ENCODE data around the gene AFF3. TPM values are rescaled to one million over a fixed set of nuclear protein-coding genes. Genes with fewer than 3 reads are reported as not detected.

Gene AFF3
- total RNA-seq, 1 donor from 2014 or later, result not detected

GRCh38 chr2:99572373-99573164, 569.8 kb downstream of the AFF3 start:
- DNase-seq, result no peak

DNA sequence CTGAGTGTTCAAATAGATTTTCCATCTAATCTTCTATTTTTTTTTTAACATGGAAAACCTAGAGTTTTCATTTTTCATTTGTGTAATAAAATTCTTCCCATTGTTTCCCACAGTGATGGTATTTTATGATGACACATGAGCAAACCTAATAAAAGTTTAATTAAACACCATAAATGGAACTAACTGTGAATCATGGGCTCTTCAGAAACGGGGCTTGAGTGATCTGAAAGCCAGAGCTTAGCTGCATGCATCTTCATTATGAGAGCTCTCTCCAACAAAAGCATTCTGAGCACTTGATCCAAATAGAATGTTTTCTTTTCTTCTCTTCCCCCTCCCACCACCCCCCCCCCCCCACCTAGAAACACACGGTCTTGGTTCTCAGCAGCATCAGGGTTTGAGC, 570.4 kb downstream of the AFF3 start:
- DNase-seq, result no peak

DNA sequence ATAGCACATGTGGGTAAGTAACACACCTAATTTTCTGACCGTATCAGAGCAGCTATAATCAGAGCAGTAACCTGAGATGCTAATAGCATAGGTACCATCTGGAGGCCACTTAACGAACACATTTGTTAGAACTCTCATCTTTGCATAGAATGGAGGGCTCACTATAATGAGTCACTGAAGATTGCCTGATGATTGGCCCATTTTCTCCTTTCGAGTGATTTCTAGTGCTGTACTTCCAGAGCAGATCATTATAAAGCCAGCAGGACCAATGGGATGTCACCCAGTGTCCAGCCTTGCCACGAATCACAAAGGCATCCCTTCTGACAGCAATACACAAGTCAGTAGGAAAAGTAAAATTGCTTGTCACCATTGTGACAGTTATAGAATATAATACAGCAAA, 570.9 kb downstream of the AFF3 start:
- no peak for DNase-seq

DNA sequence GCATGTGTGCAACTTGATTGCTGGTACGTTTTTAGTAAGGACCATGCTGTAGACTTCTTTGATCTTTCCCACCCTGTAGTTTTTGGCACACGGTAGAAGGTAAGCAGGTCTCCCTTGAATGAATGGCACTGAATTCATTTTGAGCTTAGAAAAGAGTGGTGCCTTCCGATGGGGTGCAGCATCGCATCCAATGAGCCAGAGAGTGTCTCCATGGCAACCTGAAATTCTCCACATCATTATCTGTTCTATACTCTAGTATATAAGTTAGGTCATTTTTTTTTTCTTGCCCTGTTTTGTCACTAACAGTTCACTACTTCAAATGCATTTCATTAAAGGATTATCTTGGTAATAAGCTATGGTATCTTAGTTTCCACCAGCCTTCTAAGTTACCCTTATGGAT, 571.4 kb downstream of the AFF3 start:
- DNase-seq, result no peak

GRCh38 chr2:99569386-99569785, 573.0 kb downstream of the AFF3 start:
- DNase-seq, result no peak

DNA sequence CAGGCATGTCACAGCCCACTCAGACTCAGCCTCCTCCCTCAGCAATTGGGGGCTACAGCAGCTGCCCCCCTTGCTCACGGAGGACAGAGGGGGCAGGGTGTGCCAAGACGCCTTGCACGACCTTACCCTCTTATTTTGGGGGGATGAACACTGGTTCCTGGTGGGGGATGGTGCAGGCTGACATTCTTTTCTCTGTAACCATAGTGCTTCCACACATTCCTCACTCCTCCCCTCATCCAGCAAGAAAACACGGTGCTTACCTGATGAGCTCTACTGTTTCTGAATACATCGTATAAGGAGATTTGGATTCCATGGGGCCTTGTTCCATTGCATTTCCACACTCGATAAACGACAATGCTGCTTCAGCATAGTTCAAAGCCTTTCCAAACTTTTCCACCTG, 577.2 kb downstream of the AFF3 start:
- DNase-seq, result no peak

GRCh38 chr2:99562516-99562915, 579.9 kb downstream of the AFF3 start:
- no peak for DNase-seq

GRCh38 chr2:99561804-99562203, 580.6 kb downstream of the AFF3 start:
- DNase-seq, result no peak

- peak; percentile 84 for DNase-seq
These were observed 583.2 kb downstream of the AFF3 start for GRCh38 chr2:99559075-99559662.

- no peak for DNase-seq
These were observed 587.0 kb downstream of the AFF3 start for GRCh38 chr2:99555404-99555803.

DNA sequence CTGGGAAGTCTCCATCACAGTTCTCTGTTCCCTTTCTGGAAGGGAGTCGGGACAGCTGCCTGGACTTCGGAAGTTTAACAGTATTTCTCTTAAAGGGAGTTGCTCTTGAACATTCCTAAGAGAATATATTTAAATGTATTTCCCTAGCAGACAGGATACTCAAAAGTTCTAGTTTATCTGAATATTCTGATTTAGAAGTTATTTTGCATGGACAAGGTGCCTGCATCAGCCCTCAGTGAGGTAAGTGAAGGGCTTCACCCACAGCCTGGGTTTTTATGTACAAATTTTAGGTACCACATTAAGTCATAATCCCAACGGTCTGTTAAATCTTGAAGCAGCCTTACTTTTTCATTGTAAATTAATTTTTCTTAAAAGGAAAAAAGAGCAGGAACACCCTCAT, 587.5 kb downstream of the AFF3 start:
- no peak for DNase-seq

DNA sequence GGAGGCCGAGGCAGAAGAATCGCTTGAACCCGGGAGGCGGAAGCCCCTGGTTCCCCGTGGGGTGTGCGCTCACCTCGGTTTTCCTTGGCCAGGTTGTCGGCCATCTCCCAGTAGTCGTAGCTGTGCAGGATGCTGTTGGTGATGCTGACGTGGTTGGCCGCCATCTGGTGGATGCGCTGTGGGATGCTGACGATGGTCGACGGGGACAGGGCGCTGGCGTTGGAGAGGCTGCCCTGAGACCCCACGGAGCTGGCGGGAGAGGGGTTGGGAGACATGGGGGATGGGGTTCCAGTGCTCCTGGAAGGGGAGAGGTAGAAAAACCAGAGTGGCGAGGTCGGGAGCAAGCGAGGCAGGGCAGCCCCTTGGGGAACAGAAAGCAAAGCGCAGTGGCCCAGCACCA, 588.2 kb downstream of the AFF3 start:
- DNase-seq, result peak; percentile 26

DNA sequence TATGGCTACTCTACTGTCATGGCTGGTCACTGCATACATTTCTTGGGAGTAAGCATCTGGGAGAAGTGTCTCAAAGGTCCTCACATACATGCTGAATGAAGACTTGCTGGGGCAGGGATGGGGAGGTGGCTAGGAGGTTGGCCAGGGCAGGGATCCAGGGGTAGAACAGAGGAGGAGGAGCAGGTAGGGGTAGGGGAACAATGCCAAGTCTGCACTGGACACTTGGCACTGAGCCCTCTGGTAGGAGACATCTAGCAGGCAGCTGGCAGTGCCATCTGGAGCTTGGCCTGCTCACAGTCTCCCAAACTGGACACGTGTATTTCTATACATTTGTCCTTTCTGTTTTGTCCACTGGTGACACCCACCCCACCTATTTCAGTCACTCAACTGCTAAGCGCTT, 589.9 kb downstream of the AFF3 start:
- no peak for DNase-seq

DNA sequence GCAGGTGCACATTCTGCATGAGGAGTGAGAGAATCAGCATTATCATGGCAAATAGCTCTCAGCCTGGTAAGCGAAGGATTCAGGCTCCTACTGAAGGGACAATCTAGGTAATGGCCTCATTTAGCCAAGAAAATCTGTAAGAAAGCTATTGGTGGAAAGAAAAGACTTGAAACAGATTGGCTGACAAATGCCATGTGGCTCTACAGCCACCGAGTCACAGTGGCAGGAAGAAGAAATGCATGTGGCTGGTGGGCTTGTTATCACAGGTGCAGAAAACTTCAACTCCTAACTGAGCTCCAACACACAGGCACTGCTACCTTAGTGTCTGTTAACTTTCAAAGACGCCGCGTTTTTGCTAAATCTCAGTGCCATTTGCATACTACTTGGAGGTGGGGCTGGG, 592.0 kb downstream of the AFF3 start:
- no peak for DNase-seq

- no peak for DNase-seq
These were observed 596.8 kb downstream of the AFF3 start for GRCh38 chr2:99545604-99546003.

DNA sequence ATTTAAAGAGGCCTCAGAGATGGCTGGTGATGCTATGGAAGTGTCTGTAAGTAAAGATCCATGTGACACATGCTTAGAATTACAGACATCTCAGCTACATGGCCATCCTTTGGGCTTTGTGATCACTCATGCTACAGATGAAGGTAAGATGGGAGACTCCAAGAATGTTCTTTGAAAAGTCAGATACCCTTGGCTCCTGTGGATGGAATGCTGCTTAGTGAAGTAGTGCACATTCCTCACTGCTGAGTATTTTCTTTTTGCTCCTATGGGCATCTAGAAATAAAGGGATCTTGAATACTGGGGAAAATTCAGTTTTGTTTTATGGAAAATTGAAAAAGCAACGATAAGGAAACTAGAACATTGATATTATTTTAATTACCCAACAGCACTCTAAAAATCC, 597.3 kb downstream of the AFF3 start:
- DNase-seq, result no peak

GRCh38 chr2:99544608-99545007, 597.8 kb downstream of the AFF3 start:
- DNase-seq, result no peak

GRCh38 chr2:99543247-99543646, 599.1 kb downstream of the AFF3 start:
- no peak for DNase-seq

DNA sequence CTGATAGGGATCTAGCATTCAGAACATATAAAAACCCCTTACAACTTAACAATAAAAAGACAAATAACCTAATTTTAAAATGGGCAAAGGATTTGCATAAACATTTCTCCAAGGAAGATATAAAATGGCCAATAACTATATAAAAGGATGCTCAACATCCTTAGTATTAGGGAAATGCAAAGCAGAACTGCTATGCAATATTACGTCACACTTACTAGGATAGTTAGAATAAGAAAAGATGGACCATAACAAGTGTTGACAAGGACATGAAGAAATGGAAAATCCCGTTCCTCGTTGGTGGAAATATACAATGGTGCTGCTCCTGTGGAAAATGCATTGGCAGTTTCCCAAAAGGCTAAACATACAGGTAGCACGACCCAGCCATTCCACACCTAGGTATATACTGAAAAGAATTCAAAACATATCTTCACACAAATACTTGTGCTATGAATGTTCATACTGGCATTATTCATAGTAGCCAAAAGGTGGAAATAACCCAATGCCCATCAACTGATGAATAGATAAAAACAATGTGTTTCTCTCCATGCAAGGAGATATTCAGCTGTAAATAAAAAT, 604.4 kb downstream of the AFF3 start:
- no peak for DNase-seq

GRCh38 chr2:99524056-99524455, 618.3 kb downstream of the AFF3 start:
- DNase-seq, result no peak

DNA sequence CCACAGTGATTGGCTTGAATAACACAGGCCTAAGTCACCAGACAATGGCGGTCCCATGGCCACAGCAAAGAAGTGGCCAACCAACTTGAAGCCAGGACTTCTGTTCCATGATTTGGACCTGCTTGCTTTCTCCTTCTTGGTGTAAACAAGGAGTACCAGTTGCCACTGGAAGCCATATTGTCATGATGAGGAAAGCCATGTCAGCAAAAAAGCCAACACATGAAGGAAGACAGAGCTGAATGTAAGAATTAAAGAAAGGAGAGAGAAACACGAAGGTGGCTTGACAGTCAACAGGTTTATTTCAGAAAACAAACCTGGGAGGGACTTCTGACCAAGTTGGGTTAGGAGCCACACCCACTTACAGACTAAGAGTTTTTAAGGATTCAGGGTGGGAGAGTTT, 620.2 kb downstream of the AFF3 start:
- DNase-seq, result no peak

DNA sequence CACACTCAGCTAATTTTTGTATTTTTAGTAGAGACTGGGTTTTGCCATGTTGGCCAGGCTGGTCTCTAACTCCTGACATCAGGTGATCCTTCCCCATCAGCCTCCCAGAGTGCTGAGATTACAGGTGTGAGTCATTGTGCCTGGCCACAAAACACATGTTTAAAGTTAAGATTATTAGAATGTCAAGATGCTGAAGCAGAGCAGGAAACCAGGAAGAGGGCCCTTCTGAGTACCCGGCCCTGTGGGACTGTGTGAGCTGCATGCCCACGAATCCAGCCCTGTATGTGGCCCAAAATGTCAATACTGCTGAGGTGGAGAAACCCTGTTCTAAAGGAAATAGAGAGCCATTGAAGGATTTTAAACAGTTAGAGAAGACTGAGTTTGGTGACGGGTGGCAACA, 621.6 kb downstream of the AFF3 start:
- no peak for DNase-seq

GRCh38 chr2:99520195-99520594, 622.2 kb downstream of the AFF3 start:
- DNase-seq, result no peak

DNA sequence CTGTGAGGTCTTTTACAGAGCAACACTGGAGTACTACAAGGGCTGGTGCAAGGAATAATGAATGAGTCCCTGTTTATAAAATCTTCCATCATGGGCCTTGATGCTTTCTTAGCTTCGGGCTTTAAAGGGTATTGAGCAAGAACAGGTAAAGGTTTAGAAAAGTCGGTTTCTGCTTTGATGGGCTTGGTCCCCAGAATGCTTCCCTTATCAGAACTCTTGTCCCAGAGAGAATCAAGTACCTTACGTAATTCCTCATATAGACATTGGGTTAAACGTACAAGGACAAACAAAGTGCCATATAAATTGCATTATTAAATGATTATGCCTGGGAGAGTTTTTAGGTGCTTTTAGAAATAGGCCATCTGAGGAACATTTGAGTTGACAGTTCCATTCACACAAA, 628.0 kb downstream of the AFF3 start:
- no peak for DNase-seq
